SK-N-MC (cell line): Measurements from ENCODE around the gene CERS4.

Experiments
- EZH2 ChIP-seq: fragments of 200-600 bp; sonication (generic); IDR thresholded peaks from one replicate; pipeline ENCODE4 v1.6.1; 2017; ENCODE audit warnings: antibody characterized with exemption
- POLR2AphosphoS5 ChIP-seq: IDR thresholded peaks from 2 replicates; pipeline ENCODE4 v1.6.1; 2012; ENCODE audit warnings: mild to moderate bottlenecking, low read depth, low read length, borderline replicate concordance

DNA sequence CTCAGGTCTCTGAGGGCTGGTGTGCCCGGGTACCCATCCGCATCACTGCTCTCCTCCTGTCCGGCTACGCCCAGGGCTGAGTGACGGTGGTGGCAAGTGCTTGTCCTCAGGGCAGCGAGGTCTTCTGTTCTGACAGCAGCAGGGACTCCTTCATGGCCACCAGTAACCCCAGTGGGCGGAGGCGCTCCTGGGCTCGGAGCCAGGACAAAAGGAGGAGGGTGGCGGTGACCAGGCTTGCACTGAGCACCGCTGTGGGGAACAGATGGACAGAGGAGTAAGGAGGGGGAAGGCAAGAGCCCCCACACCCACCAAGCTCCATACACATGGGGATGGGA lies 93.2 kb downstream of the CERS4 start:
- TF ChIP-seq POLR2AphosphoS5 (no peak), EZH2 (no peak)
